Ascending aorta (tissue), 2 donors: ENCODE results near the gene BST1. TPM values are rescaled to one million over a fixed set of nuclear protein-coding genes. Genes with fewer than 3 reads are reported as not detected.

Experiments
- DNase-seq, 2 donors: peaks; one replicate each; pipeline ENCODE4 v3.0.0-alpha.2; 2019; ENCODE audit warnings: low spot score in 2 of 2
- H3K27ac ChIP-seq, 2 donors: fragments of 200-600 bp; sonication (generic); one replicate each; pipeline ENCODE4 v1.5.1; 2016 to 2017; ENCODE audit warnings: mild to moderate bottlenecking in 1 of 2
- H3K27me3 ChIP-seq: fragments of 200-600 bp; sonication (generic); one replicate; pipeline ENCODE4 v1.5.1; 2017
- H3K36me3 ChIP-seq, 2 donors: fragments of 200-600 bp; sonication (generic); one replicate each; pipeline ENCODE4 v1.5.1; 2016
- H3K4me1 ChIP-seq, 2 donors: fragments of 200-600 bp; sonication (generic); one replicate each; pipeline ENCODE4 v1.5.1; 2016 to 2017; ENCODE audit warnings: mild to moderate bottlenecking in 1 of 2
- H3K4me3 ChIP-seq, 2 donors: fragments of 200-600 bp; sonication (generic); one replicate each; pipeline ENCODE4 v1.5.1; 2016 to 2017; ENCODE audit warnings: mild to moderate bottlenecking in 1 of 2
- H3K9me3 ChIP-seq, 2 donors: fragments of 200-600 bp; sonication (generic); one replicate each; pipeline ENCODE4 v1.5.1; 2016
- CTCF ChIP-seq, 3 experiments: fragments of 200-600 bp in 2 of 3; fragments of 450-650 bp in 1 of 3; sonication (generic) in 2 of 3; IDR thresholded peaks; one replicate each; pipeline ENCODE4 v1.5.1; 2016 to 2019; ENCODE audit warnings: antibody characterized with exemption in 3 of 3, mild to moderate bottlenecking in 1 of 3, moderate library complexity in 1 of 3
- intact Hi-C: fragments of 100-400 bp; cut with DNase I; formaldehyde crosslinking; loops from one replicate; pipeline ENCODE4 v1.15.1; 2023
- total RNA-seq: library from RNA; depleted of rRNA; stranded (reverse); fragments of >200 nt; gene quantifications from one replicate; pipeline ENCODE4 v1.1.0, GENCODE V29; 2016

Gene BST1
- total RNA-seq, 1 donor from 2014 or later: 22.7 TPM

DNA sequence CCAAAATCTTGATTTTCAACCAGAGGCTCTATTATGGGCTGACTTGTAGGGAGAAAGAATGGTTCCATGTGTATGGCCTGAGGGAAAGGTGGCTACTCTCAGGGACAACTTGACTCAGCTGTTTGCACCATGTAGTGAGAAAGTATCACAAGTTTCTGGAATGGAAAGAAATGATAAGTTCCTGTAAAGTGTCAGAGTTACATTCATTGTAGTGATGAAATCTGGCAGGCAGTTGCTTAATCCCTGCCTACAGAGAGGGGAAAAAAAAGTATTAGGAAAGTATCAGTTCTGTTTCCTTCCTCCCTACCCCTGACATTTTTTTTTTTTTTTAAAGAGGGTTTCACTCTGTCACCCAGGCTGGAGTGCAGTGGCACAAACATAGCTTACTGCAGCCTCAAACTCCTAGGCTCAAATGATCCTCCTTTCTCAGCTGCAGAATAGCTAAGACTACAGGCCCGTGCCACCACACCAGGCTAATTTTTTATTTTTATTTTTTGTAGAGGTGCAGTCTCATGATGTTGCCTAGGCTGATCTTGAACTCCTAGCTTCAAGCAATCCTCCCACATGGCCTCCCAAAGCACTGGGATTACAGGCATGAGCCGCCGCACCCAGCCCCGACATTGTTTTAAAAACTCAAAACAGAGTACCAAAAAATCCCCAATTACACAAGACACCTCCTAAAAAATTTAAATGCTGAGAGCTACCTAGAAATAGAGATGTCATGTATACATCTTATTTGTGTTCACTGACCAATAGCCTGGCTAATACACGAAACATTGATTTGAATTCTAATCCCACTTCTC, 42.9 kb upstream of the BST1 start:
- Histone ChIP-seq H3K27me3 (no peaks in the 10 kb centered on the region), H3K36me3 (no peaks in the 10 kb centered on the region), H3K4me3 (no peak overlapping the region), H3K4me1 (peaks cover 0 to 17% of the 10 kb centered on the region in 2 donors), H3K27ac (no peak overlapping the region), H3K9me3 (no peaks in the 10 kb centered on the region)
- intact Hi-C loops: loop anchor here (5.0 to 10.0 kb wide), 3 partner anchors 428 to 1313 kb away; partner anchors contain the start of gene TAPT1
- no peak for DNase-seq
- no peak for TF ChIP-seq CTCF (IDR thresholded peaks at IDR 0.05)

DNA sequence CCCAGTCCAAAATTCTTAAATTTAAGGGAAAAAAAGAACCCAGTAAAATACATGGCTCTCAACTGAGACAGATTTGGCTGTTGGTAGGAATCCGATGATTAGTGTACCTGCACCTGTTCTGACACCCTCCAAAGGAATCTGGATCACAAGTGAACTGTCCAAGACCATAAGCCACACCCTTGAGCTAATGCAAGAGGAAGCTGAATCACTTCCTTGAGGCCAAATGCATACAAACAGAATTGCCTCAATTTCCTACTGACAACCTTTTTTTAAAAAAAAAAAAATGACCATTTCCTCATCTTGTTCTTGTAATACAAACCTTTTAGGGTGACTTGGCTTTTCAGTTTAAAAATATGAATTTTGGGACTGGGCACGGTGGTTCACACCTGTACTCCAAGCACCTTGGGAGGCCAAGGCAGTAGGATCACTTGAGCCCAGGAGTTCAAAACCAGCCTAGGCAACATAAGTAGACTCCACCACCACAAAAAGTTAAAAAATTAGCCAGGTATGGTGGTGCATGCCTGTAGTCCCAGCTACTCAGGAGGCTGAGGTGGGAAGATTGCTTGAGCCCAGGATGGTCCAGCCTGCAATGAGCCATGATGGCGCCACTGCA, 37.0 kb upstream of the BST1 start:
- no peak for TF ChIP-seq CTCF (IDR thresholded peaks at IDR 0.05)
- Histone ChIP-seq H3K27me3 (no peaks in the 10 kb centered on the region), H3K27ac (no peak overlapping the region), H3K36me3 (no peaks in the 10 kb centered on the region), H3K9me3 (no peaks in the 10 kb centered on the region), H3K4me1 (peaks cover 0 to 2% of the 10 kb centered on the region in 2 donors), H3K4me3 (no peak overlapping the region)
- intact Hi-C loops: no loop called here
- no peak for DNase-seq

- intact Hi-C loops: no loop called here
- TF ChIP-seq CTCF (IDR thresholded peaks at IDR 0.05): no peak
- H3K36me3 ChIP-seq: no peaks in the 10 kb centered on the region
- no peak for DNase-seq
- H3K27ac ChIP-seq: no peak overlapping the region
- H3K27me3 ChIP-seq: no peaks in the 10 kb centered on the region
- H3K4me3 ChIP-seq: no peak overlapping the region
- no peaks in the 10 kb centered on the region for H3K9me3 ChIP-seq
- peaks cover 0 to 2% of the 10 kb centered on the region in 2 donors for H3K4me1 ChIP-seq
Measured at GRCh38 chr4:15667006-15667405, 35.9 kb upstream of the BST1 start.

DNA sequence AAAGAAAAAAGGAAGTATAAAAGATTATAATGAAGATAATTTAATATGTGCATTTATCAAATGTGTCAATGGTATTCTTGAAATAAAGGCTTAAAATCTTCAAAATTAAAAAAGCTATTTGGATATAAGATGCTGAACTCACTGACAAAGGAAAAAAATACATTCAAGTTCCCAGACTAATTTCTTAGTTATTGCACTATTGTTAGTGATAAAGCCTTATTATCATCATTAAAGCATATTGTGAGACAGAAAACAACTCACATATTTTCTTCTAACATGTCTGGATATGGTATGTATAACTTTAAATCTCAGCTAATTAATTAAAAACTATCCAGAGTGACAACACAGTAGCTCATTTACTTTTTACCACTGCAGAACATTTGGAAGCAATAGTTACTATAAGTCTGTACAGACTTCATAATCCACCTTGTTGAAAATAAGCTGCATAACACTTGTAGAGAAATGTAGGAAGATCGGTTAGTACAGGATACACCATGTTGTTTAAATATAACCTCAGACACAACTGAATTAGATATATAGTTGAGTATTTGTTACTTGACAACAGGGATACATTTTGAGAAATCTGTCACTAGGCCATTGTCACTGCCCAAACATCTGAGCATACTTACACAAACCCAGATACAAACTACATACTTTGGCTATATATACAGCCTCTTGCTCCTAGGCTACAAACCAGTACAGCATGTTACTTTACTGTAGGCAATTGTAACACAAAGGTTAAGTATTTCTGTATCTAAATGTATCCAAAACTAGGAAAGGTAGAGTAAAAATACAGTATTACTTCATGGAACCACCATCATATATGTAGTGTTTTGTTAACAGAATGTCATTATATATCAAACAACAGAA, 34.1 kb upstream of the BST1 start:
- H3K4me3 ChIP-seq: no peak overlapping the region
- intact Hi-C loops: no loop called here
- H3K36me3 ChIP-seq: no peaks in the 10 kb centered on the region
- no peaks in the 10 kb centered on the region for H3K9me3 ChIP-seq
- DNase-seq: no peak
- H3K27ac ChIP-seq: no peak overlapping the region
- peaks cover 0 to 2% of the 10 kb centered on the region in 2 donors for H3K4me1 ChIP-seq
- H3K27me3 ChIP-seq: no peaks in the 10 kb centered on the region
- TF ChIP-seq CTCF (IDR thresholded peaks at IDR 0.05): no peak

DNA sequence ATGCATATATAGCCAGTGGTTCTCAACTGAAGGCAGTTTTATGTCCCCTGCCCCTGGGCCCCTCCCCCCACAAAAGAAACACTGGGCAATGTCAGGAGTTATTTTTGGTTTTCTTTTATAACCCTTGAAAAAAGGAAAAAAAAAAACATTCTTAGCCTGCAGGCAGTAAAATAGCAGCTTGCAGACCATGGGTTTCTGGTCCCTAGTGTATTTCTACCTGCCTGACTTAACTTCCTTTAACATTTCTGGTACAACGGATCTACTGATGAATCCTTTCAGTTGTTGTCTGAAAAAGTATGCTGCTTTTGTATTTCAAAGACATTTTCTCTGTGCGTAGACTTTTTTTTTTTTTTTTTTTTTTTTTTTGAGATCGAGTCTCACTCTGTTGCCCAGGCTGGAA, 32.3 kb upstream of the BST1 start:
- Histone ChIP-seq H3K4me1 (peaks cover 0 to 2% of the 10 kb centered on the region in 2 donors), H3K36me3 (no peaks in the 10 kb centered on the region), H3K9me3 (no peaks in the 10 kb centered on the region), H3K4me3 (no peak overlapping the region), H3K27ac (no peak overlapping the region), H3K27me3 (no peaks in the 10 kb centered on the region)
- TF ChIP-seq CTCF (IDR thresholded peaks at IDR 0.05): no peak
- intact Hi-C loops: no loop called here
- DNase-seq: no peak
